ENCODE results near the gene EDIL3. TPM values are rescaled to one million over a fixed set of nuclear protein-coding genes. Genes with fewer than 3 reads are reported as not detected.
A peak's percentile ranks its signal among the peaks of the same experiment; 100 is the strongest.

Gene EDIL3
- total and polyA plus RNA-seq, 2 donors (not counting 3 experiments of a cell fraction or from before 2014, with no cell fraction given) = 9.1 to 28.8 TPM

GRCh38 chr5:84393969-84394368 is 9.3 kb upstream of the EDIL3 start:
- Histone ChIP-seq H3K27ac (ENCODE audit: insufficient read depth, low read depth, low read length) (peak overlapping the region; percentile 68), H3K4me1 (ENCODE audit: control insufficient read depth, extremely low read depth, insufficient read depth, low read length) (peaks cover 18% of the 10 kb centered on the region), H3K36me3 (ENCODE audit: control insufficient read depth in 2 of 2, extremely low read depth in 1 of 2, insufficient read depth in 2 of 2, low read length in 2 of 2) (no peaks in the 10 kb centered on the region), H3K9me3 (replicated peaks; ENCODE audit: control insufficient read depth, insufficient read depth, low read length) (no peaks in the 10 kb centered on the region), H3K4me2 (ENCODE audit: insufficient read depth, low read length) (peak overlapping the region; percentile 47), H3K27me3 (ENCODE audit: control insufficient read depth in 2 of 2, insufficient read depth in 2 of 2, low read length in 2 of 2) (no peaks in the 10 kb centered on the region), H4K20me1 (replicated peaks; ENCODE audit: control insufficient read depth, extremely low read depth, insufficient read depth, low read length) (no peaks in the 10 kb centered on the region), H3K9ac (replicated peaks; ENCODE audit: extremely low read depth, insufficient read depth, low read length) (no peak overlapping the region), H3K4me3 (replicated peaks in 1 of 3; ENCODE audit: insufficient read depth in 1 of 3, low read depth in 1 of 3, low read length in 3 of 3) (no peak overlapping the region), H3K79me2 (ENCODE audit: control insufficient read depth, insufficient read depth, low read length) (no peaks in the 10 kb centered on the region), H2AFZ (ENCODE audit: low read depth, low read length) (no peak overlapping the region), H3K9me1 (replicated peaks; ENCODE audit: control insufficient read depth, extremely low read depth, insufficient read depth, low read length) (no peaks in the 10 kb centered on the region)
- no TSS peak for BruUV-seq (replicated peaks)
- POLR2A ChIA-PET = interaction anchor here (1.2 kb wide), 1 partner anchor 12 kb away, joined by 3 read pairs; no protein-coding TSS in a partner anchor
- dilution Hi-C loops (cut with MboI; ENCODE audit: extremely low pct_ligation_motif_present, low sequenced_read_pairs) = no loop called here
- CTCF ChIA-PET = interaction anchor here (0.6 to 2.3 kb wide), 6 partner anchors 10 to 185 kb away, joined by 3 to 11 read pairs (median 5); no protein-coding TSS in a partner anchor
- FAIRE-seq (peak; percentile 68), DNase-seq (ENCODE audit: low read depth, low spot score) (peak; percentile 90)
- TF ChIP-seq JUN (IDR thresholded peaks at IDR 0.05; ENCODE audit: borderline replicate concordance, insufficient read depth, insufficient read length, low read depth) (peak; percentile 81), GATA2 (IDR thresholded peaks at IDR 0.05; ENCODE audit: insufficient read depth, insufficient read length, low read depth, low read length) (peak; percentile 25), POLR2A (IDR thresholded peaks at IDR 0.05; ENCODE audit: low read depth, low read length) (no peak), POLR2AphosphoS5 (IDR thresholded peaks at IDR 0.05; ENCODE audit: insufficient read depth, low read depth, low read length) (peak; percentile 53), FOS (IDR thresholded peaks at IDR 0.05; ENCODE audit: borderline replicate concordance, insufficient read depth, low read length) (peak; percentile 93), MYC (IDR thresholded peaks at IDR 0.05; ENCODE audit: low read depth, low read length) (no peak)
- intact Hi-C loops (cut with micrococcal nuclease) = loop anchor here (1.0 kb wide), 1 partner anchor 10 kb away; the partner anchor contains the start of gene EDIL3

DNA sequence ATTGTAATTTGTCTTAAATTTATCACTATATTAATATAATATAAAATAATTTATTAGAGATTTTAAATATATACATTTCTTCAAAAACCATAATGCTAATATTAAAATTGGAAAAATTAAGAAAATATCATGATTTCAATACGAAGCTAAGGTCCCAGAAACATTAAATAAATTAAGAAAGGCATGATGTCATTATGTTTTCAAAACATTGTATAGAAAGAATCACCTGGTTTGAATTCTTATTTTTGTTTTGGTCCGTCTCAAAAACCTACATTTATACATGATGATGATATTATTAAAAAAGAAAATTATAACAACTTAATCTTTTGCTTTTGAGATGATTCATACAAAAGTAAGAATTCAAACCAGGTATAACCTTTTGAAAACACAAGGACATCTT is 8.2 kb upstream of the EDIL3 start:
- no peak overlapping the region for H3K27ac ChIP-seq (ENCODE audit: insufficient read depth, low read depth, low read length)
- BruUV-seq (replicated peaks) = no TSS peak

More for the DNA sequence above, 8.2 kb upstream of the EDIL3 start:
- Histone ChIP-seq H3K36me3 (ENCODE audit: control insufficient read depth in 2 of 2, extremely low read depth in 1 of 2, insufficient read depth in 2 of 2, low read length in 2 of 2) (no peaks in the 10 kb centered on the region), H3K9me1 (replicated peaks; ENCODE audit: control insufficient read depth, extremely low read depth, insufficient read depth, low read length) (no peaks in the 10 kb centered on the region), H3K4me3 (replicated peaks in 1 of 3; ENCODE audit: insufficient read depth in 1 of 3, low read depth in 1 of 3, low read length in 3 of 3) (no peak overlapping the region), H3K27me3 (ENCODE audit: control insufficient read depth in 2 of 2, insufficient read depth in 2 of 2, low read length in 2 of 2) (no peaks in the 10 kb centered on the region), H3K9ac (replicated peaks; ENCODE audit: extremely low read depth, insufficient read depth, low read length) (no peak overlapping the region), H3K4me2 (ENCODE audit: insufficient read depth, low read length) (no peak overlapping the region), H3K4me1 (ENCODE audit: control insufficient read depth, extremely low read depth, insufficient read depth, low read length) (peaks cover 18% of the 10 kb centered on the region), H3K79me2 (ENCODE audit: control insufficient read depth, insufficient read depth, low read length) (no peaks in the 10 kb centered on the region), H4K20me1 (replicated peaks; ENCODE audit: control insufficient read depth, extremely low read depth, insufficient read depth, low read length) (no peaks in the 10 kb centered on the region), H3K9me3 (replicated peaks; ENCODE audit: control insufficient read depth, insufficient read depth, low read length) (no peaks in the 10 kb centered on the region), H2AFZ (ENCODE audit: low read depth, low read length) (no peak overlapping the region)
- POLR2A ChIA-PET = no interaction called here
- TF ChIP-seq POLR2AphosphoS5 (IDR thresholded peaks at IDR 0.05; ENCODE audit: insufficient read depth, low read depth, low read length) = no peak
- TF ChIP-seq MAX (IDR thresholded peaks at IDR 0.05; ENCODE audit: insufficient read depth, insufficient read length) = no peak
- no peak for TF ChIP-seq EZH2 (IDR thresholded peaks at IDR 0.05; ENCODE audit: borderline replicate concordance, low read depth, low read length, severe bottlenecking)
- dilution Hi-C loops (cut with MboI; ENCODE audit: extremely low pct_ligation_motif_present, low sequenced_read_pairs) = no loop called here
- DNase-seq (ENCODE audit: low read depth, low spot score) (no peak), FAIRE-seq (no peak)
- CTCF ChIA-PET = no interaction called here
- intact Hi-C loops (cut with micrococcal nuclease) = loop anchor here (1.0 kb wide), 1 partner anchor 9 kb away; the partner anchor contains the start of gene EDIL3
